ENCODE data around the gene ELAC2. TPM values are rescaled to one million over a fixed set of nuclear protein-coding genes. Genes with fewer than 3 reads are reported as not detected.

ELAC2 gene
- polyA plus RNA-seq, 1 donor (not counting 4 experiments of a cell fraction or from before 2014, with no cell fraction given), result 78.7 TPM

DNA sequence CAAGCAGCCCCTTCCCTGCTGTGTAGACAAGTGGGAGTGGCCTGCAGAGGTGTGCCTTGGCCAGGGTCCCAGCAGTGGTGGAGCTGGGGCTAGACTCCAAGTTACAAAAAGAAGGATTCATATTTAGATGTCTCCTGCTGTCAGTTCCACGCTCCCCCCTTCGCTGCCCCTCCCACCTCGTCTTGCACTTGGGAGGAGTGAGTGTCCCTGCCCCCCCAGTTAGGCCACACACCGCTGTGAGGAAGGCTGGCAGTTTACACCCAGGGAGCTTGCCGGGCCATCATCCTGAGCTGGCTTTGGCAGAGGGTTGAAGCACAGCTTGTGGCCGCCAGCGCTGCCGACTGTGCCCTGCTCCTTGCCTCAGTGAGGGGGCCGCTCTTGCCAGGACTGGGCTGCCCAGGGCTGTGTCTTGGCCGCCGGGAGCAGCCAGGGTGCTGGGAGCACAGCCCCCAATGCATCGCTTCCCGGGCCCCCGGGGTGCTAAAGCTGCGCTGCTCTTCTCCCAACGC is 44.3 kb downstream of the ELAC2 start:
- Histone ChIP-seq H3K9me1 (ENCODE audit: control insufficient read depth, extremely low read depth, insufficient read depth, low read length) (no peaks in the 10 kb centered on the region), H3K9ac (ENCODE audit: control insufficient read depth, extremely low read depth, insufficient read depth, low read length) (no peak overlapping the region), H3K4me1 (ENCODE audit: control insufficient read depth, extremely low read depth, insufficient read depth, low read length) (peaks cover 6% of the 10 kb centered on the region), H2AFZ (ENCODE audit: control insufficient read depth, low read length) (peak overlapping the region; percentile 30), H3K4me2 (ENCODE audit: control insufficient read depth, extremely low read depth, insufficient read depth, low read depth, low read length) (peak overlapping the region; percentile 41), H4K20me1 (ENCODE audit: control insufficient read depth, extremely low read depth, insufficient read depth, low read length) (no peaks in the 10 kb centered on the region), H3K27me3 (ENCODE audit: control insufficient read depth, extremely low read depth, insufficient read depth, low read length) (peaks cover 8% of the 10 kb centered on the region), H3K9me3 (ENCODE audit: control insufficient read depth, low read depth, low read length) (no peaks in the 10 kb centered on the region), H3K79me2 (ENCODE audit: control insufficient read depth, insufficient read depth, low read length) (no peaks in the 10 kb centered on the region), H3K36me3 (ENCODE audit: control insufficient read depth in 2 of 2, extremely low read depth in 1 of 2, insufficient read depth in 2 of 2, low read length in 2 of 2) (no peaks in the 10 kb centered on the region), H3K27ac (ENCODE audit: control insufficient read depth, insufficient read depth, low read length) (no peak overlapping the region), H3K4me3 (ENCODE audit: control insufficient read depth in 2 of 3, extremely low read depth in 1 of 3, insufficient read depth in 2 of 3, low read depth in 1 of 3, low read length in 3 of 3) (no peak overlapping the region)
- dilution Hi-C loops (cut with MboI; ENCODE audit: extremely low pct_ligation_motif_present, low sequenced_read_pairs), result loop anchor here (25.0 kb wide), 1 partner anchor 786 kb away; no protein-coding TSS in a partner anchor
- DNase-seq (ENCODE audit: low read depth, low spot score), result no peak
- TF ChIP-seq, protein P1, sequence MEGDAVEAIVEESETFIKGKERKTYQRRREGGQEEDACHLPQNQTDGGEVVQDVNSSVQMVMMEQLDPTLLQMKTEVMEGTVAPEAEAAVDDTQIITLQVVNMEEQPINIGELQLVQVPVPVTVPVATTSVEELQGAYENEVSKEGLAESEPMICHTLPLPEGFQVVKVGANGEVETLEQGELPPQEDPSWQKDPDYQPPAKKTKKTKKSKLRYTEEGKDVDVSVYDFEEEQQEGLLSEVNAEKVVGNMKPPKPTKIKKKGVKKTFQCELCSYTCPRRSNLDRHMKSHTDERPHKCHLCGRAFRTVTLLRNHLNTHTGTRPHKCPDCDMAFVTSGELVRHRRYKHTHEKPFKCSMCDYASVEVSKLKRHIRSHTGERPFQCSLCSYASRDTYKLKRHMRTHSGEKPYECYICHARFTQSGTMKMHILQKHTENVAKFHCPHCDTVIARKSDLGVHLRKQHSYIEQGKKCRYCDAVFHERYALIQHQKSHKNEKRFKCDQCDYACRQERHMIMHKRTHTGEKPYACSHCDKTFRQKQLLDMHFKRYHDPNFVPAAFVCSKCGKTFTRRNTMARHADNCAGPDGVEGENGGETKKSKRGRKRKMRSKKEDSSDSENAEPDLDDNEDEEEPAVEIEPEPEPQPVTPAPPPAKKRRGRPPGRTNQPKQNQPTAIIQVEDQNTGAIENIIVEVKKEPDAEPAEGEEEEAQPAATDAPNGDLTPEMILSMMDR (optimal IDR thresholded peaks at IDR 0.05 in 1 of 3, IDR thresholded peaks at IDR 0.05 in 1 of 3, conservative IDR thresholded peaks at IDR 0.05 in 1 of 3; ENCODE audit: extremely low read depth in 1 of 3, insufficient read depth in 2 of 3, low read length in 3 of 3), result no peak
- TF ChIP-seq EZH2 (IDR thresholded peaks at IDR 0.05; ENCODE audit: low read length), result peak; percentile 11
- no peak for FAIRE-seq

DNA sequence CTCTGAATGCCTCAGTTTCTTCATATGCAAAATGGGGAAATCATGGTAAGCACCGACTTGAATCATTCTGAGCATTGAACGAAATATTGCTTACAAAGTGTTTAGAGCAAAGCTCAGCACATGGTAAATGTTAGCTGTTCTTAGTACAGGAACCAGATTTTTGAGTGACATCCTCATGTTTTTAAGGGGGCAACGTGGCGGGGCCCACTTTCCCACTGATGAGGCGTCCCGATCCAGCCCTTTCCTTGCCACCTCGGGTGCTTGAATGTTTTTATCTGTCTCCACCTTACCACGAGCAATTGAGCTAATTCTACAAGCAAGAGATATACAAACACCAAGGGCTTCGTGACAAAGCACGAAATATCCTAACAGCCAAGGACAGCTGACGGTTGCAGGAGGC is 49.9 kb downstream of the ELAC2 start:
- dilution Hi-C loops (cut with MboI; ENCODE audit: extremely low pct_ligation_motif_present, low sequenced_read_pairs), result loop anchor here (25.0 kb wide), 1 partner anchor 781 kb away; no protein-coding TSS in a partner anchor
- Histone ChIP-seq H2AFZ (ENCODE audit: control insufficient read depth, low read length) (no peak overlapping the region), H3K36me3 (ENCODE audit: control insufficient read depth in 2 of 2, extremely low read depth in 1 of 2, insufficient read depth in 2 of 2, low read length in 2 of 2) (no peaks in the 10 kb centered on the region), H3K4me2 (ENCODE audit: control insufficient read depth, extremely low read depth, insufficient read depth, low read depth, low read length) (no peak overlapping the region), H3K4me3 (ENCODE audit: control insufficient read depth in 2 of 3, extremely low read depth in 1 of 3, insufficient read depth in 2 of 3, low read depth in 1 of 3, low read length in 3 of 3) (no peak overlapping the region), H3K9me3 (ENCODE audit: control insufficient read depth, low read depth, low read length) (no peaks in the 10 kb centered on the region), H3K9me1 (ENCODE audit: control insufficient read depth, extremely low read depth, insufficient read depth, low read length) (no peaks in the 10 kb centered on the region), H3K79me2 (ENCODE audit: control insufficient read depth, insufficient read depth, low read length) (no peaks in the 10 kb centered on the region), H3K27me3 (ENCODE audit: control insufficient read depth, extremely low read depth, insufficient read depth, low read length) (no peaks in the 10 kb centered on the region), H3K9ac (ENCODE audit: control insufficient read depth, extremely low read depth, insufficient read depth, low read length) (no peak overlapping the region), H3K4me1 (ENCODE audit: control insufficient read depth, extremely low read depth, insufficient read depth, low read length) (no peaks in the 10 kb centered on the region), H3K27ac (ENCODE audit: control insufficient read depth, insufficient read depth, low read length) (no peak overlapping the region), H4K20me1 (ENCODE audit: control insufficient read depth, extremely low read depth, insufficient read depth, low read length) (no peaks in the 10 kb centered on the region)
- TF ChIP-seq, protein P1 (optimal IDR thresholded peaks at IDR 0.05 in 1 of 3, IDR thresholded peaks at IDR 0.05 in 1 of 3, conservative IDR thresholded peaks at IDR 0.05 in 1 of 3; ENCODE audit: extremely low read depth in 1 of 3, insufficient read depth in 2 of 3, low read length in 3 of 3), result no peak
- no peak for TF ChIP-seq EZH2 (IDR thresholded peaks at IDR 0.05; ENCODE audit: low read length)
- FAIRE-seq (no peak), DNase-seq (ENCODE audit: low read depth, low spot score) (no peak)
